Natural killer cell (primary cell): ENCODE results near the gene CCR7. TPM values are rescaled to one million over a fixed set of nuclear protein-coding genes. Genes with fewer than 3 reads are reported as not detected.
A peak's percentile ranks its signal among the peaks of the same experiment; 100 is the strongest.

Source experiments
- ATAC-seq, 3 donors: fragments of 150-1000 bp in 2 of 3; fragments of 200-7000 bp in 1 of 3; cut with Tn5 transposase; 1 replicate in 1 of 3; 2 replicates in 2 of 3; pipeline ENCODE4 v1.10.0; 2021; ENCODE audit warnings: mild to moderate bottlenecking in 2 of 3, moderate library complexity in 2 of 3
- DNase-seq, 2 donors: peaks; one replicate each; pipeline versions ENCODE4 v3.0.0 to v3.0.0-alpha.2; 2013 to 2021; ENCODE audit warnings: mixed read lengths in 1 of 2
- H3K27ac ChIP-seq: one replicate; pipeline ENCODE4 v1.5.1; 2013; ENCODE audit warnings: mild to moderate bottlenecking, low read length
- H3K27me3 ChIP-seq: one replicate; pipeline ENCODE4 v1.6.1; 2013; ENCODE audit warnings: low read length; ENCODE audit not compliant: control insufficient read depth, insufficient read depth
- H3K36me3 ChIP-seq: one replicate; pipeline ENCODE4 v1.6.1; 2013; ENCODE audit warnings: low read length; ENCODE audit not compliant: control insufficient read depth, insufficient read depth
- H3K4me1 ChIP-seq: one replicate; pipeline ENCODE4 v1.6.1; 2013; ENCODE audit warnings: low read length; ENCODE audit not compliant: control insufficient read depth, insufficient read depth
- H3K4me3 ChIP-seq: one replicate; pipeline ENCODE4 v1.5.1; 2013; ENCODE audit warnings: low read length
- H3K9me3 ChIP-seq: one replicate; pipeline ENCODE4 v1.6.1; 2013; ENCODE audit warnings: low read length; ENCODE audit not compliant: control insufficient read depth, insufficient read depth
- H3K27ac Mint-ChIP-seq, 2 donors: one replicate each; pipeline ENCODE4 v1.8.0; 2022; ENCODE audit warnings: mild to moderate bottlenecking in 2 of 2, mixed read lengths in 2 of 2, moderate library complexity in 1 of 2
- H3K27me3 Mint-ChIP-seq, 2 donors: one replicate each; pipeline ENCODE4 v1.8.0; 2022; ENCODE audit warnings: low read depth in 2 of 2, mixed read lengths in 2 of 2
- H3K36me3 Mint-ChIP-seq: one replicate; pipeline ENCODE4 v1.8.0; 2022; ENCODE audit warnings: mixed read lengths
- H3K4me1 Mint-ChIP-seq, 2 donors: one replicate each; pipeline ENCODE4 v1.8.0; 2022; ENCODE audit warnings: mixed read lengths in 2 of 2
- H3K4me3 Mint-ChIP-seq: one replicate; pipeline ENCODE4 v1.8.0; 2022; ENCODE audit warnings: mild to moderate bottlenecking, moderate library complexity, mixed read lengths
- H3K9me3 Mint-ChIP-seq, 2 donors: one replicate each; pipeline ENCODE4 v1.8.0; 2022; ENCODE audit warnings: mixed read lengths in 2 of 2
- CTCF ChIP-seq: fragments of 200-600 bp; IDR thresholded peaks from one replicate; pipeline ENCODE4 v1.8.0; 2022; ENCODE audit warnings: antibody characterized with exemption
- WGBS: methylation state at CpG from one replicate; pipeline ENCODE4 v1.1.7; 2013; ENCODE audit warnings: missing lambda C conversion rate; ENCODE audit not compliant: insufficient coverage; 5-methylcytosine and 5-hydroxymethylcytosine counted together
- intact Hi-C: fragments of 100-400 bp; cut with micrococcal nuclease; formaldehyde crosslinking; loops from one replicate; pipeline ENCODE4 v1.14.2; 2022
- total RNA-seq, 4 donors: library from RNA; stranded (reverse); fragments of 120-200 nt in 1 of 4; gene quantifications; one replicate each; pipeline versions ENCODE4 v1.2.3 to v1.2.4, GENCODE V29; 2013 to 2022

The CCR7 gene
- total RNA-seq, 3 donors from 2014 or later (not counting 1 experiment from before 2014, with no cell fraction given): 3.2 to 8.0 (median 6.6) TPM

- WGBS: 49% methylated on average over 13 of the region's 13 CpGs
- DNase-seq (peak; percentile 16 to 59), ATAC-seq (no peak)
- peak overlapping the region; percentile 57 for H3K4me3 Mint-ChIP-seq
- Histone ChIP-seq H3K27ac (peak overlapping the region; percentile 91), H3K4me1 (peaks cover 85% of the 10 kb centered on the region), H3K27me3 (peaks cover 6% of the 10 kb centered on the region), H3K9me3 (no peaks in the 10 kb centered on the region), H3K36me3 (no peaks in the 10 kb centered on the region), H3K4me3 (peak overlapping the region; percentile 62)
- TF ChIP-seq CTCF: no peak
- peak overlapping the region; percentile 90 to 91 for H3K27ac Mint-ChIP-seq
- intact Hi-C loops: loop anchor here (5.0 kb wide), 1 partner anchor 84 kb away; the partner anchor contains the start of gene SMARCE1
- peaks cover 19 to 32% of the 10 kb centered on the region in 2 donors for H3K27me3 Mint-ChIP-seq
- peaks cover 56 to 71% of the 10 kb centered on the region in 2 donors for H3K4me1 Mint-ChIP-seq
- no peaks in the 10 kb centered on the region for H3K9me3 Mint-ChIP-seq
- no peaks in the 10 kb centered on the region for H3K36me3 Mint-ChIP-seq
These were observed 1.8 kb downstream of the CCR7 start for GRCh38 chr17:40563220-40564052.

- no peak for ATAC-seq
- Histone ChIP-seq H3K4me3 (peak overlapping the region; percentile 62), H3K27ac (peak overlapping the region; percentile 91), H3K4me1 (peaks cover 89% of the 10 kb centered on the region), H3K9me3 (no peaks in the 10 kb centered on the region), H3K27me3 (peaks cover 6% of the 10 kb centered on the region), H3K36me3 (no peaks in the 10 kb centered on the region)
- H3K27ac Mint-ChIP-seq: peak overlapping the region; percentile 90 to 91
- no peak for TF ChIP-seq CTCF
- peak; percentile 15 to 31 for DNase-seq
- peaks cover 56 to 71% of the 10 kb centered on the region in 2 donors for H3K4me1 Mint-ChIP-seq
- peak overlapping the region; percentile 57 for H3K4me3 Mint-ChIP-seq
- no peaks in the 10 kb centered on the region for H3K36me3 Mint-ChIP-seq
- intact Hi-C loops: loop anchor here (5.0 kb wide), 1 partner anchor 84 kb away; the partner anchor contains the start of gene SMARCE1
- H3K9me3 Mint-ChIP-seq: no peaks in the 10 kb centered on the region
- H3K27me3 Mint-ChIP-seq: peaks cover 19 to 32% of the 10 kb centered on the region in 2 donors
- WGBS: 72% methylated on average over 1 of the region's 1 CpG
These were observed 2.4 kb downstream of the CCR7 start for GRCh38 chr17:40562838-40563219.

- peak overlapping the region; percentile 91 for H3K27ac ChIP-seq
- Mint-ChIP-seq H3K36me3 (no peaks in the 10 kb centered on the region), H3K4me3 (peak overlapping the region; percentile 71), H3K9me3 (no peaks in the 10 kb centered on the region), H3K27ac (peak overlapping the region; percentile 90 to 91), H3K27me3 (peaks cover 19 to 31% of the 10 kb centered on the region in 2 donors), H3K4me1 (peaks cover 56 to 74% of the 10 kb centered on the region in 2 donors)
- peak overlapping the region; percentile 62 for H3K4me3 ChIP-seq
- 45% methylated on average over 8 of the region's 8 CpGs for WGBS
- peaks cover 3% of the 10 kb centered on the region for H3K27me3 ChIP-seq
- TF ChIP-seq CTCF: peak; percentile 46
- H3K36me3 ChIP-seq: no peaks in the 10 kb centered on the region
- intact Hi-C loops: loop anchor here (1.0 to 5.0 kb wide), 3 partner anchors 46 to 85 kb away; partner anchors contain the start of gene SMARCE1
- H3K9me3 ChIP-seq: no peaks in the 10 kb centered on the region
- DNase-seq (peak; percentile 45 to 90), ATAC-seq (peak; percentile 46 to 66 (median 51))
- peaks cover 97% of the 10 kb centered on the region for H3K4me1 ChIP-seq
These were observed 3.2 kb downstream of the CCR7 start for GRCh38 chr17:40561871-40562611.
